HG03039 (cell line): ENCODE data around the gene RAB6C.
"Not testable (repeated sequence)": the region's sequence is repeated elsewhere in the genome, so short reads cannot be mapped to it uniquely, and the experiment has no call there.

Experiments
- ATAC-seq: cut with Tn5 transposase; IDR thresholded peaks from one replicate; pipeline ENCODE4 v1.9.1; 2021; ENCODE audit warnings: mild to moderate bottlenecking, moderate library complexity; ENCODE audit not compliant: unreplicated experiment

Gene RAB6C

GRCh38 chr2:129979629-129980155, at the start of gene RAB6C:
RAB6C (plus strand) TSS chr2:129979666; CDS start chr2:129980116, 450 bp downstream.
- not testable (repeated sequence) for ATAC-seq

GRCh38 chr2:129930451-129930850, 49.0 kb upstream of the RAB6C start:
- no peak for ATAC-seq

- ATAC-seq: not testable (repeated sequence)
Observed at GRCh38 chr2:129933387-129933786, 46.1 kb upstream of the RAB6C start.

- no peak for ATAC-seq
Observed at GRCh38 chr2:129934044-129934822, 45.2 kb upstream of the RAB6C start.

GRCh38 chr2:129935118-129935517, 44.3 kb upstream of the RAB6C start:
- ATAC-seq: no peak

GRCh38 chr2:129936334-129936934, 43.0 kb upstream of the RAB6C start:
- ATAC-seq: no peak

GRCh38 chr2:129938850-129939471, 40.5 kb upstream of the RAB6C start:
- ATAC-seq: not testable (repeated sequence)

- ATAC-seq: not testable (repeated sequence)
Observed at GRCh38 chr2:129943456-129943855, 36.0 kb upstream of the RAB6C start.

GRCh38 chr2:129945557-129945956, 33.9 kb upstream of the RAB6C start:
- ATAC-seq: no peak

- not testable (repeated sequence) for ATAC-seq
Observed at GRCh38 chr2:129947712-129948111, 31.8 kb upstream of the RAB6C start.

GRCh38 chr2:129956171-129956570, 23.3 kb upstream of the RAB6C start:
- not testable (repeated sequence) for ATAC-seq

GRCh38 chr2:129957891-129958290, 21.6 kb upstream of the RAB6C start:
- ATAC-seq: no peak

- not testable (repeated sequence) for ATAC-seq
Observed at GRCh38 chr2:129958736-129959135, 20.7 kb upstream of the RAB6C start.

- not testable (repeated sequence) for ATAC-seq
Observed at GRCh38 chr2:129968605-129969004, 10.9 kb upstream of the RAB6C start.

- no peak for ATAC-seq
Observed at GRCh38 chr2:129975016-129975774, 4.3 kb upstream of the RAB6C start.

GRCh38 chr2:129976969-129977368, 2.5 kb upstream of the RAB6C start:
- ATAC-seq: not testable (repeated sequence)

- no peak for ATAC-seq
Observed at GRCh38 chr2:129977986-129978385, 1.5 kb upstream of the RAB6C start.

- not testable (repeated sequence) for ATAC-seq
Observed at GRCh38 chr2:129980246-129980645, 780 bp downstream of the RAB6C start.

GRCh38 chr2:129981689-129982088, 2.2 kb downstream of the RAB6C start:
- ATAC-seq: not testable (repeated sequence)

- ATAC-seq: no peak
Observed at GRCh38 chr2:129984426-129984825, 5.0 kb downstream of the RAB6C start.
